ENCODE data around the gene KANSL1L. TPM values are rescaled to one million over a fixed set of nuclear protein-coding genes. Genes with fewer than 3 reads are reported as not detected.
"Not testable (repeated sequence)": the region's sequence is repeated elsewhere in the genome, so short reads cannot be mapped to it uniquely, and the experiment has no call there.

Gene KANSL1L
- total RNA-seq, 1 donor from 2014 or later = 97.0 TPM

DNA sequence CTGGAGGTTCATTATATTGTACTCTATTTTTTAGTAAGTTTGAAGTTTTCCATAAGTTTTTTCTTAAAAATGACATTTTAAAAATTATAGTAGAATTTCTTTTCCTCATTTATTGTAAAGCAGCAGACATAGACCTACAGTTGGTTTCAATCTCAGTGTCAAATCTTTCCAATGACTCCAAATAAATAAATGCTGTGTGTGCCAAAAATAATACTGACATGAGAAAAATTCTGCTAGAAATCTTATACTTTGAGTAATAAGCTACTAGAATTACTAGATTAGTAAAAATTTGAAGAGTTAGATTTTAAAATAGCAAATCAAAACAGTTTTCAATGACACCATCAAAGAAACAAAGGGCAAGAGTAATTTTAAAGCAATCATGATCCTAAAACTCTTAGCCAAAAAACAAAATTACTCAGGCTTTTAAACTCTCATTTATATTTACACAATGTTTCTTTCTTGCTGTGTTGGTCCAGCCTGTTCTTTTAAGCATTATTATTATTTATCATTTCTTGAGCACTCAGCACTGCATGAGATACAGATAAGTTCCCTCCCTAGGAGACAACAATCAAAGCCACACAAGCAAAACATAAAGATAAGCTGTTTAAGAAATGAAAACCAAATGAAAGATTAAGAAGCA, 8.3 kb upstream of the KANSL1L start:
- no peak for DNase-seq

- DNase-seq = no peak
Observed at GRCh38 chr2:210177769-210178168, 6.6 kb upstream of the KANSL1L start.

- not testable (repeated sequence) for DNase-seq
Observed at GRCh38 chr2:210177115-210177514, 5.9 kb upstream of the KANSL1L start.

DNA sequence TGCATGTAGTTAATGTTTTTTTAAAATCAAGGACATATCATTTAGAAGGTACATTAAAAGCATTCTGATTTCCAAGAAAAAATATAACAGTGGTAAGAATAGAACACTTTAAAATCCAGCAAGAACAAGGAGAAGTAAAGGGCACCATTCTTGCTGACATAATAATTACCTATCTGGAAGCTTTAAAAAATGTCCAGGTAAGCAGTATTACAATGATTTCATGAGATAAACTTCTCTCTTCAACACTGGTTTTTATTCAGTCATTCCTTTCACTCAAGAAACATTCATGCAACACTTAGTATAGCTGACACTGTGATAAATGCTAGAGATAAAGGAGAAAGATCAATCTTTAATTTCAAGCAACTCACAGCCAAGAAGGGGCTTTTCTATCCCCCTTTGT, 2.9 kb upstream of the KANSL1L start:
- DNase-seq = no peak

DNA sequence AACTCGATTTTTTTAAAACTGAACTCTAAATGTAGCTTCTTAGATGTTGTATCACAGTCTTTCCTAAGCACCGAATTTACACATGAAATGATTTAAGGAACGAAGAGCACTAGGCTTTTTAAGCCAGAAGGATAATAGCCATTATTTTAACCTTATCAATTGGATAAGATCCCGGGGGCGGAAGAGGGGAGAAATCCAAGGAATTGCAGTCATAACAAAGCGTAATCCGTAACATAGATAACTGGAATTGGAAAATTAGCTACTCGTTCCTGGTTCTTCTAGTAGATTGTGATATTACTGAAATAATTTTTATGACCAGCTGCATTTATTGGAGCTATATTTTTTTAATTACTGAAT, 988 bp upstream of the KANSL1L start:
- no peak for DNase-seq

GRCh38 chr2:210170446-210171303, 534 bp downstream of the KANSL1L start:
- peak; percentile 95 for DNase-seq

- no peak for DNase-seq
Observed at GRCh38 chr2:210170196-210170445, 1.1 kb downstream of the KANSL1L start.

DNA sequence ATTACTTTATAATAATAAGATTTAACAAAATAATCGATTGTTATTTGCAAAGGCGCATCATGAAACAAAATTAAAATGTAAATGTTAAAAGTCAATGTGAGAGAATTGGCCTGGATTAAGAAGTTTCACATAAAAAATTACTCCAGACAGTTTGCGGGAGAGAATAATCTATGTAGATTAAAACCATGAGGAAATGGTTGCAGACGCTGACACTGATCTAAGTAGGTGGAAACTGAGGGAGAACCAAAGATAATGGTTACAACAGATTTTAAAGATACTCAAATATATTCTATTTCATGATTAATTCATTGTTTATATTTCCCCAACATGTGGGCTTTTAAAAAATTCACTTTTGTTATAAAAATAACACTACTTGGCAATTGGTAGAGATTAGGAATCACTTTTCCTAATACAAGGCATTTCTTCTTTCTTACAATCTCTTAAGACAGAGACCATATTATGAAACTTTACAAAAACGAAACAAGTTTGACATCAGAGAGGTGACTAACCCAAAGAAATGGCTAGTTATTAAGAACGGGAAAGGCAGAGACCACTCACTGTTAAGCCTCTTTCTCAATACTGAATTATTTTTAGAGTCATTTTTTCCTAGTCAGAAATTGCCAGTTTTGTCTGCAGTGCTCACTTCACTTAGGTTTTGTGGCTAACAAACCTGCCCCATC, 1.6 kb downstream of the KANSL1L start:
- DNase-seq = no peak

DNA sequence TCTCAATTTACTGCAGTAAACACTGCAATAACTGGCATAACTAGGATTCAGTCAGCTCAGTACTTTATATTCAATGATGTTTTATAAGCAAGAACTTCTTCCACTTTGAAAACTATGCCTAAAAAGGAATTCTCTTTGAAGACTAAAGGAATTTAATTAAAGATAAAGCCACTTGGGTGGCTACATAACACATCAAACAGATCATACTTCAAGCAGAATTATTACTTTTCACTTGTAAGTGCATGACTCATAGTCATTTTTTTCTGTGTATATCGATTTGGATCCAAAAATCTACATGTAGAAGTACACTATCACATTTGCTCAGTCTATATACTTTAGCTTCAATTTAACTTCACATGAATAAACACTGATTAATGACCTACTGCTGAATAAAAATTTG, 4.0 kb downstream of the KANSL1L start:
- no peak for DNase-seq

DNA sequence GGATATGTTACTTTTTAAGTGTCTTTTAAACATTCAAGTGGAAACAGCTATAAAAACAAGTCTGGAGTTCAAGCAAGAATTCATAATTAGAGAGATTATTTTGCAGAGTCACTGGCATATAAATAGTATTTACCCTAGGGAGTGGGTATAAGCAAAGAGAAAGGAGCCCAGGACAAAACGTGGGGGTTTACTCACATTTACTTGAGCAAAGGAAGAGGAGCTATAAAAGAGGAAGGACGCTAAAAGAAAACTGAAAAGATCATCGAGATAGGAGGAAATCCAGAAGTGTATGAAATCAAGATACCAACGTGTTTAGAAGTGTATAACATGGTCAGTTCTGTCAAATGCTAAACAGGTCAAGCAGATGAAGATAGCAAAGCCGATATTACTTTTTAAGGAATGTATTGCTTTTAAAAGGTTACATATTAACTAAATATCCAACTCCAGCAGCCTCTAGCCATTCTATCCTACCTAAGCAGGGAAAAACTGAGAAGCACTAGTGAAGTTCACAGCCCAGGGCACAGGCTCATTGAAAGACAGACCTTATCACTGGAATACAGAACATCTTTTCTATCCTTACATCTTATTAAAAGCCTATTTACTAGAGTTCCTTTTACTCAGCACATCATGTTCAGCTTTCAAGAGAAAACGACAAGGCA, 8.6 kb downstream of the KANSL1L start:
- no peak for DNase-seq

DNA sequence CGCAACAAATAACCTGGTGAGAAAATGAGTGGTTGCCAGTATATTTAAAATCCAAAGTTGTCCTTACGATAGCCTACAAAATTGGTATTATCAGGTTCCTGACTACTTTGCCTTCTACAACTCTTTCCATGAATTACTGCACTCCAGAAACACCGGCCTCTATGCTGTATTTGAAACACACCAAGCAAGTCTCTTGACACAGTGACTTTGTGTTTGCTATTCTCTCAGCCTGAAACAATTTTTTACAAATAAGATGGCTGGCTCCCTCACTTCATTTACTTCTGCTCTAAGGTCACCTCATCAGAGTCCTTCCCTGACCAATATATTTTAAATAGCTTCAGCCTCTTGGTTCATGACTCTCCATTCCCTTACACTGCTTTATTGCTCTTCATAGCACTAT, 12.2 kb downstream of the KANSL1L start:
- DNase-seq = no peak

DNA sequence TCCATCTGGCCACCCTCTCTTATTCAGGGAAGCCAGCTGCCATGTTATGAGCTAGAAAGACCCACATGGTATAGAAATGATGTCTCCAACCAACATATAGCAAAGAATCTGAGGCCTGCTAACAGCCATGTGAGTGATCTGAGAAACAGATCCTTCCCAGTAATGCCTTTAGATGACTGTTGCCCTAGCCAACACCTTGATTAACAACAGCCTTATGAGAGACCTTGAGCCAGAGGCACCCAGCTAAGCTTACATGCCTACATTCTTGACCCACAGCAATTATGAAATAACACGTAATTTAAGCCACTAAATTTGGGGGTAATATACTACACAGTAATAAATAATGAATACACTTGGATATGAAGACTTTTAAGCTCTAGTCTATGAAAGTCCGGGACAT, 13.0 kb downstream of the KANSL1L start:
- no peak for DNase-seq

DNA sequence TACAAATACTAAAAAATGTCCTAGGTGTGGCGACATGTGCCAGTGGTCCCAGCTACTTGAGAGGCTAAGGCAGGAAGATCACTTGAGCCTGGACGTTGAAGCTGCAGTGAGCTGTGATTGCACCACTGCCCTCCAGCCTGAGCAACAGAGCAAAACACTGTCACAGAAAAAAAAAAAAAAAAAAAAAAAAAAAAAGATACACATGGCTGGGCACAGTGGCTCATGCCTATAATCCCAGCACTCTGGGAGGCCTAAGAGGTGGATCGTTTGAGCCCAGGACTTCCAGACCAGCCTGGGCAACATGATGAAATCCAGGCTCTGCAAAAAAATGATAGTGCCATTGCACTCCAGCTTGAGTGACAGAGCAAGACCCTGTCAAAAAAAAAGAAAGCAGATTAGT, 13.7 kb downstream of the KANSL1L start:
- no peak for DNase-seq

GRCh38 chr2:210147614-210148013, 23.6 kb downstream of the KANSL1L start:
- no peak for DNase-seq

- DNase-seq = no peak
Observed at GRCh38 chr2:210132239-210132638, 39.0 kb downstream of the KANSL1L start.

- DNase-seq = no peak
Observed at GRCh38 chr2:210128961-210129360, 42.2 kb downstream of the KANSL1L start.

- no peak for DNase-seq
Observed at GRCh38 chr2:210113614-210114235, 57.5 kb downstream of the KANSL1L start.

GRCh38 chr2:210112871-210113270, 58.3 kb downstream of the KANSL1L start:
- DNase-seq = no peak

- DNase-seq = no peak
Observed at GRCh38 chr2:210099940-210100339, 71.3 kb downstream of the KANSL1L start.

DNA sequence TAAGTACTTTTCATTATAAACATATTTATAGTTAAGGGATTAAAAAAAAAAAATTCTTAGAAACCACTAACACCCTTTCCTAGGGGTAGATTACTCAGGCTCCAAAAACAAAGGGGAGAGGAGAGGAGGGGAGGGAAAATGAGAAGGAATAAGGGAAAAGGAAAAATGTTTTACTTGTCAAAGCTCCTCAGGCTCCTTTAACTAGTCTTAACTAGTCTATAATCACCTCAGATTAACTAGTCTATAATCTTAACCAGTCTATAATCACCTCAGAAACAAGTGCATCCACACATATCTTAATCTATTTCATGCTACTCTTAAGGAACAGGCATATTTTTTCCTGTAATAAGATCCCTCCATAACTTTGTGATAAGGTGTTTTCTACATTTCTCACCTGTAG, 76.4 kb downstream of the KANSL1L start:
- no peak for DNase-seq

DNA sequence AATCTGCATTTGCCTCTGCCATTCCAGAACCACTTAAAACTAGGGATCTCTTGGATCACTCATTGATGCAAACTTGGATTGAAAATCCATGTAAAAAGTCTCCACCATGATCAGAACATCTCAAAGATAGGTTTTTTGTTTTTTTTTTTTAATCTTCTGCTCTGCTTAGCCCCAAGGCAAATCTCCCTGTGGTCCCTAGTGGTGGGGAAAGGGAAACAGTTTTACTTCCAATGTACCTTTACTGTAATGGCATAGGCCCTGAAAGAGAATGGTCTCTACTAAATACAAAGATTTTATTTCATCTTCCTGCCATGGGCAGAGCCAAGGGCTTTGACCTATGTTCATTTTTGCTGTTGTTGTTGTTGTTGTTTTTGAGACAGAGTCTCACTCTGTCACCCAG, 78.4 kb downstream of the KANSL1L start:
- DNase-seq = no peak

DNA sequence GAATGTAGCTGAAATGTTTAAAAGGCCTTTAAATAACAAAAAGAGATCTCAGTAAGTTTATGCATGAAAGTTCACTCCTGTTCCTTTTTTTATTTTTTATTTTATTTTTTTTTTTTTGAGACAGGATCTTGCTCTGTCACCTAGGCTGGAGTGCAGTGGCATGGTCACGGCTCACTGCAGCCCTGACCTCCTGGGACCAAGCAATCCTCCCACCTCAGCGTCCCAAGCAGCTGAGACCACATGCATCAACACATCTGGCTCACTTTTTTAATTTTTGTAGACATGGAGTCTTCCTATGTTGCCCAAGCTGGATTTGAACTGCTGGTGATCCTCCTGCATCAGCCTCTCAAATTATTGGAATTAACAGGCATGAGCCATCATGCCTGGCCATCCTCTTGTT, 84.3 kb downstream of the KANSL1L start:
- DNase-seq = no peak

DNA sequence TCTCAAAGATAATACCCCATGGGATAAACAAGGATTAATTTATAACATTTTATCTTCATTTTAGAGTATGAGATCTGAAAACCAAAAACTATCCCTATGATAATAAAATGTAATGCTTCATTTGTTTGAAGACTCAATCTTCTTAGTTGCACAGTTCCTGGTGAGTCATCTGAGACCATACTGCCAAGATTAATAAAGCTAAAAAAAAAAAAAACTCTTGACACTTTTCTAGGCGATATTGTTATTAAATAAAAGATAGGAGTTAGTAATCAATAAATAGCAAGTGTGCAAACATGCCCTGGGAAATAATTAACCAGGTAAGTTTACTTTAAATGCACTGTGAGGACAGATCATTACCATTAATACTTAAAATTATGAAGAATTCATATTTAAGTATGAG, 84.9 kb downstream of the KANSL1L start:
- DNase-seq = no peak

All from occipital lobe (tissue), 2 donors.